Stimulated activated naive CD8-positive, alpha-beta T cell treated with anti-CD3 and anti-CD28 coated beads, Interleukin-15, amount 100 ng/mL, for 72 hours (primary cell): ENCODE measurements around the gene UBXN11.
"Not testable (repeated sequence)": the region's sequence is repeated elsewhere in the genome, so short reads cannot be mapped to it uniquely, and the experiment has no call there.

Experiments
- ATAC-seq: fragments of 150-1000 bp; cut with Tn5 transposase; 2 replicates; pipeline ENCODE4 v1.10.0; 2021; ENCODE audit warnings: mild to moderate bottlenecking, moderate library complexity
- DNase-seq, 2 donors: peaks; one replicate each; pipeline ENCODE4 v3.0.0; 2021 to 2022
- H3K27ac Mint-ChIP-seq, 2 donors: one replicate each; pipeline ENCODE4 v1.8.0; 2022; ENCODE audit warnings: mild to moderate bottlenecking in 2 of 2, mixed read lengths in 2 of 2, moderate library complexity in 2 of 2
- H3K27me3 Mint-ChIP-seq: one replicate; pipeline ENCODE4 v1.8.0; 2022; ENCODE audit warnings: mixed read lengths
- H3K4me1 Mint-ChIP-seq: one replicate; pipeline ENCODE4 v1.8.0; 2022; ENCODE audit warnings: mild to moderate bottlenecking, mixed read lengths
- H3K4me3 Mint-ChIP-seq, 2 donors: one replicate each; pipeline ENCODE4 v1.8.0; 2022; ENCODE audit warnings: mild to moderate bottlenecking in 2 of 2, mixed read lengths in 2 of 2, moderate library complexity in 1 of 2
- H3K9me3 Mint-ChIP-seq, 2 donors: one replicate each; pipeline ENCODE4 v1.8.0; 2022; ENCODE audit warnings: mixed read lengths in 2 of 2

UBXN11 gene

GRCh38 chr1:26321315-26322041, 15.0 kb upstream of the UBXN11 start:
- DNase-seq, result peak; percentile 92 to 94
- ATAC-seq, result peak; percentile 70
- Mint-ChIP-seq H3K27me3 (no peaks in the 10 kb centered on the region), H3K4me3 (peak overlapping the region; percentile 77 to 80), H3K27ac (peak overlapping the region; percentile 59 to 89), H3K9me3 (no peaks in the 10 kb centered on the region), H3K4me1 (peaks cover 57% of the 10 kb centered on the region)

DNA sequence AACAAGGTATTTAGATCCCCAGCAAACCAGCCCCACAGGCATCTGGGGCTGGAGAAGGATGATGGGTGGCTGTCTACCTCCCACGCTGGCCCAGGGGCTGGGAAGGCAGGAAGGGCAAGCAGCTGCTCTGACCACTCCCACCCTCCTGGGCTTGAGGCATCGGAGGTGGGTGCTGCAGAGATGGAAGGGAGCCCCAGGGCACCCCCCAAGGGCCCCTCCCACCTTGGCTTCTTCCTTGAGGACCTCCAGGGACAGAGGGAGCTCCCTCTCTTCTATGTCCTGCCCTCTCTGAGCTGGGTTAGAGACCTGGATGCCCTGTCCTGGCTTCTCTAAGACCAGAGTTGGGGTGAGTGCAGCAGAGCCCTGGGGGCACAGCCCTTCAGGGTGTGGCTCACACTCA, 14.5 kb upstream of the UBXN11 start:
- Mint-ChIP-seq H3K27me3 (no peaks in the 10 kb centered on the region), H3K27ac (no peak overlapping the region), H3K4me3 (peak overlapping the region; percentile 84 to 98), H3K4me1 (peaks cover 63% of the 10 kb centered on the region), H3K9me3 (no peaks in the 10 kb centered on the region)
- DNase-seq (no peak), ATAC-seq (peak; percentile 9)

GRCh38 chr1:26318338-26319064, 12.1 kb upstream of the UBXN11 start:
- H3K4me3 Mint-ChIP-seq, result peak overlapping the region; percentile 84 to 98
- H3K9me3 Mint-ChIP-seq, result no peaks in the 10 kb centered on the region
- DNase-seq (peak; percentile 51 to 72), ATAC-seq (peak; percentile 46)
- no peaks in the 10 kb centered on the region for H3K27me3 Mint-ChIP-seq
- H3K4me1 Mint-ChIP-seq, result peaks cover 82% of the 10 kb centered on the region
- peak overlapping the region; percentile 93 to 96 for H3K27ac Mint-ChIP-seq

DNA sequence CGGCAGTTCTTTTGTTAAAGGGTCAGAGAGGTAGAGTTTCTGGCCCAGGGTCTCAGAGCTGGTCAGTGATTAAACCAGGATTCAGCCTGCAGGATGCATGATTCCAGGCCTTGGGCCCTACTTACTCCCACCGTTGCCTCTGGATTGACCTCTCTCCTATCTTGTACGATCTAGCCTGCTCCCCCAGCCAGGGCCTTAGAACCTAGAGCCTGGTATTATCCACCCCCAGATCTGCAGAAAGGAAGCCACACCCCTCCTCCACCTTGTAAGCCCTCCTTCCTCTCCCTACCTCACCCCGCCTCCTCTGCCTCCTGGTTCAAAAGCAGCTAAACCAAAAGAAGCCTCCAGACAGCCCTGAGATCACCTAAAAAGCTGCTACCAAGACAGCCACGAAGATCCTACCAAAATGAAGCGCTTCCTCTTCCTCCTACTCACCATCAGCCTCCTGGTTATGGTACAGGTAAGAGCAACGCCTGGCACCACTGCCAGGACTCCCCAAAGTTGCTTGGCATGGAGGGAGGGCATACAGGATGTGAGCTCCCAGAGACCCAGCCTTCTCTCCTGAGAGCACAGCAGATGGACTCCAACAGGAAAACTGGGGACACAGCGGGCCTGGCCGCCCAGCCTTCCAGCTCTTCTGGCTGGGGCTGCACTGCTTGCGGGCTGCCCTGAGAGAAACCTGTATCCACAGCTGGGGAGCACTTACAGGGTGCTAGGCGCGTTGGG, 11.3 kb upstream of the UBXN11 start, which contains the start of gene CD52:
CD52 (plus strand) TSS at position 347 of the 726 bp plus-strand sequence; CDS start at position 407, 60 bp downstream.
- H3K27me3 Mint-ChIP-seq, result no peaks in the 10 kb centered on the region

DNA sequence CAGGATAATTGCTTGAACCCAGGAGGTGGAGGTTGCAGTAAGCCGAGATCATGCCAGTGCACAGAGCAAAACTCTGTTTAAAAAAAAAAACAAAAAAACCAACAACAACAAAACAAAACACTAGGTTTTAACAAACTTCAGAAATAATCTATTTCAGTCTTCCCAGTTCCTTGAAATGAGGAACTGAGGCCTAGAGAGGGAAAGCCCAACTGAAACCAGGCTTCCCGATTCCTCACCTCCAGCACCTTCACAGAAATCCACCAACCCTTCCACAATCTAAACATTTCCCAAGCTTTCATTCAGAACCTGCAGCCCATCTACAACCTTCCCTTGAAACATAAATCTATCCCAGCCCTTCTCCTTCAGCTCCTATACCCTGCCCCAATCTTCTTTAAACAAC, 10.7 kb upstream of the UBXN11 start:
- DNase-seq, result no peak
- H3K9me3 Mint-ChIP-seq, result no peaks in the 10 kb centered on the region
- peaks cover 70% of the 10 kb centered on the region for H3K4me1 Mint-ChIP-seq
- no peak for ATAC-seq
- H3K4me3 Mint-ChIP-seq, result peak overlapping the region; percentile 84 to 98
- no peaks in the 10 kb centered on the region for H3K27me3 Mint-ChIP-seq
- H3K27ac Mint-ChIP-seq, result peak overlapping the region; percentile 93 to 96

More for the DNA sequence above, 11.3 kb upstream of the UBXN11 start, which contains the start of gene CD52:
- H3K27ac Mint-ChIP-seq, result peak within 1 kb of the TSS; percentile 93 to 96
- DNase-seq (peak; percentile 72 to 77), ATAC-seq (peak; percentile 72)
- H3K4me1 Mint-ChIP-seq, result peaks cover 76% of the 10 kb centered on the region
- peak within 1 kb of the TSS; percentile 84 to 98 for H3K4me3 Mint-ChIP-seq
- H3K9me3 Mint-ChIP-seq, result no peaks in the 10 kb centered on the region

GRCh38 chr1:26315874-26316850, 9.7 kb upstream of the UBXN11 start:
- Mint-ChIP-seq H3K4me3 (peak overlapping the region; percentile 48 to 77), H3K27ac (peak overlapping the region in 1 of 2 donors; percentile 4), H3K9me3 (no peaks in the 10 kb centered on the region), H3K4me1 (peaks cover 60% of the 10 kb centered on the region), H3K27me3 (no peaks in the 10 kb centered on the region)
- DNase-seq (no peak), ATAC-seq (no peak)

- ATAC-seq (no peak), DNase-seq (no peak)
- Mint-ChIP-seq H3K27me3 (no peaks in the 10 kb centered on the region), H3K27ac (no peak overlapping the region), H3K4me1 (peaks cover 43% of the 10 kb centered on the region), H3K9me3 (no peaks in the 10 kb centered on the region), H3K4me3 (no peak overlapping the region)
These were observed 8.1 kb upstream of the UBXN11 start for GRCh38 chr1:26314501-26314900.

DNA sequence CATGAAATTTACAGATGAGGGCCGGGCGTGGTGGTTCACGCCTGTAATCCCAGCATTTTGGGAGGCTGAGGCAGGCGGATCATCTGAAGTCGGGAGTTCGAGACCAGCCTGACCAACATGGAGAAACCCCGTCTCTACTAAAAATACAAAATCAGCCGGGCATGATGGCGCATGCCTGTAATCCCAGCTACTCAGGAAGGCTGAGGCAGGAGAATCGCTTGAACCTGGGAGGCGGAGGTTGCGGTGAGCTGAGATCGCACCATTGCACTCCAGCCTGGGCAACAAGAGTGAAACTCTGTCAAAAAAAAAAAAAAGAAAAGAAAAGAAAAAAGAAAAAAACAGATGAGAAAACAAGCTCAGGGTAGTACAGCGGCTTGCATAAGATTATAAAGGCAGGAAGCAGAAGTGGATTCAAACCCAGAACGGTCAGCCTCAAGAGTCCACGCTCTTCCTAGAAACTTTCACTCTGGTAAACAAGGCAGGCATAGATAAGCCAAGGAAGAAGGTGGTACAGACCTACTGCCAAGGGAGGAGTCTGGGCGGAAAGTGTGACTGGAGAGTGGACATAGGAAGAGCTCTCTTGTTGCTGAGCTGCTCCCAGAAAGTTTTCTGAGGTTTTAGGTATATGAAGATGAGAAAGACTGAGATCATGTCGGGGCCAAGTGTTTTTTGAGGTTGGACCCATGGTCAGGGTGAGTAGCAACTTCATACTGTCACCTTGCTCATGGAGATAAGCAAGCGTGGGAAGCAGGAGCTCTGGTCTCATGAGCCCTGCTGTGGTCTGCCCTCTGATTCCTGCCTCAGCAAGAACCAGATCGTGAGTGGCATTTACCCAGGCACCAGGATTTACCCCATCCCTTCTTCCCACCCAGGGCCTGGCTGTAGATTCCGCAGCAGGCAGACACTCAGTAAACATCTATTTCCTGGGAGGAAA, 1.8 kb upstream of the UBXN11 start:
- Mint-ChIP-seq H3K27ac (peak overlapping the region; percentile 93 to 95), H3K4me1 (peaks cover 45% of the 10 kb centered on the region), H3K4me3 (peak overlapping the region; percentile 83 to 98)
- H3K9me3 Mint-ChIP-seq, H3K27me3 Mint-ChIP-seq: not testable (repeated sequence)
- DNase-seq (peak in 1 of 2 donors; percentile 59), ATAC-seq (peak; percentile 57)

DNA sequence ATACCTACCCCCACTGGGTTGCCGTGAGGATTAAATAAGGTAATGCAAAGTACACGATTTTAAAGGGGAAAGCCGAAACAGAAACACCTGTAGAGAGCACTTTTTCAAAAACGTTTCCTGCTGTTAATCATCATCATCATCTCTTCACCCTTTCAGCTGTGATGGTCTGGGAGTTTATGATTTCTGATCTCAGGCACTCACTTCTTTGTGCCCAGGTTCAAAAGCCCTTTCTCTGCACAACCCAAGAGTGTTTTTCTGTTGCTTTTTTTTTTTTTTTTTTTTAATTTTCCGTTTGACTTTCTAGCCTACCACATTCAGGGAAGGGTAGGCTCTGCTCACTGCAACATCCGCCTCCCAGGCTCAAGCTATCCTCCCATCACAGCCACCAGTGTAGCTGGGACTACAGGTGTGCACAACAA, 936 bp upstream of the UBXN11 start:
- Mint-ChIP-seq H3K4me1 (peaks cover 45% of the 10 kb centered on the region), H3K9me3 (no peaks in the 10 kb centered on the region), H3K27me3 (no peaks in the 10 kb centered on the region), H3K4me3 (peak overlapping the region; percentile 83 to 98), H3K27ac (peak overlapping the region; percentile 93 to 95)
- DNase-seq, result peak in 1 of 2 donors; percentile 34
- ATAC-seq, result peak; percentile 20

DNA sequence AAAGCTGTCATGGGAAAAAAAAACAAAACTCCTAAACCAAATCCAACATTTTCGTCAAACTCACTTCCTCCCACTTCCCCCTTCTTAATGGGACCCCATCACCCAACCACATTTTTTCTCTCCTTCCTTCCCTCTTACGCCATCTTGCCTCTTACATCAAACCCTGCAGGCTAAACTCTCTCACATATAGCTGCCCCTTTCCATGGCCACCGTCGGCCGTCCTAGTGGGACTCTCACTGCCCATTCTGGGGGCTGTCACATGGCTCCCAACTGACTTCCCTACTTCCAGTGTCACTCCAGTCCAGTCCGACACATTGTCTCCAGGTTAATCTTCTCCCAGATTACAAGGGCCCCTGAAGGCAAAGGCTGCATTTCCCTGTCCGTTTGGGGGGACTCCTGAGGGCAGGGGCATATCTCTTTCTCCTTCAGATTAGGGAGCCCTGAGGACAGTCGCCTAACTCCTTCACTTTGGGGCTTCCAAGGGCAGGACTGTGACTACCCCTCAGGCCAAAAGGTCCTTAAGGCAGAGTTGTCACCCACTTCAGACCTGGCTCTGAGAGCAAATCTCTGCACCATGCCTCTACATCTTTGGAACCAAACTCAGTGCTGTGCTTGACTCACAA, 658 bp downstream of the UBXN11 start:
- Mint-ChIP-seq H3K9me3 (no peaks in the 10 kb centered on the region), H3K4me3 (peak overlapping the region; percentile 98 to 99), H3K4me1 (peaks cover 48% of the 10 kb centered on the region), H3K27me3 (no peaks in the 10 kb centered on the region), H3K27ac (peak overlapping the region; percentile 75 to 96)
- no peak for DNase-seq
- peak; percentile 0 for ATAC-seq

GRCh38 chr1:26302733-26303405, 3.6 kb downstream of the UBXN11 start:
- Mint-ChIP-seq H3K9me3 (no peaks in the 10 kb centered on the region), H3K4me3 (no peak overlapping the region), H3K27me3 (no peaks in the 10 kb centered on the region), H3K4me1 (peaks cover 46% of the 10 kb centered on the region), H3K27ac (peak overlapping the region in 1 of 2 donors; percentile 67)
- DNase-seq (no peak), ATAC-seq (no peak)

DNA sequence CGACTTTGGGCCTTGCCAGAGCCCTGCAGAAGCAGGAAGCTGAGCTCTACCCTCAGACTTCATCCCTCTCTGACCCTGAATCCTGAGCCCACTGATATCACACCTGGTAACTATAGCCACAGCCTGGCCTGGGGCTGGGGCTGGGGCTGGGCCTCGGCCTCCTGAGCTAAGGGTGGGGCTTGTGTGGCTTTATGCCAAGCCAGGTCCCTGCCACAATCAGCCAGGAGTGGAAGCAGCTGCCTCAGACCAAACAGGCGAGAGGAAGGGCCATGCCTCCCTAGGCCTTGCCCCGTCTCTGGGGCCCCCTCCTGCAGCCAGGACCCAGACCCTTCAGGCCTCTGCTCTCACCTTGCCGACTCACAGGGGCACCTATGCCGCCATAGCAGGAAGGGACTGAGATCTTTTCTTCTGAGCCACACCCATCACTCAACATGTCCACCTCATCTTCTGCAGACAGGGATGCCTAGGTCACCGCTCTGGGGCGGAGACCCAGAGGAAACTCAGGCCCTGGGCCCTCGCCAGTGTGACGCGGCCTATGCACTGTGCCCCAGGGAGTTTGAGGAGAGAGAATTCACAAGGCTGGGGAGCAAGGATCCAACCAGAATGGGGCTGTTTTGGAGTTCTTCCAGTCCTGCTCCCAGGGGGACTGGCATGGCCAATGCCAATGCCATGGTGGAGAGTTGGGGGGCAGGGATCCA, 5.7 kb downstream of the UBXN11 start:
- Mint-ChIP-seq H3K4me1 (peaks cover 36% of the 10 kb centered on the region), H3K27me3 (no peaks in the 10 kb centered on the region), H3K9me3 (no peaks in the 10 kb centered on the region), H3K4me3 (no peak overlapping the region), H3K27ac (peak overlapping the region in 1 of 2 donors; percentile 58)
- DNase-seq (no peak), ATAC-seq (no peak)
